Stimulated activated CD4-positive, alpha-beta T cell treated with anti-CD3 and anti-CD28 coated beads, Interleukin-12 subunit alpha, Interleukin-12 subunit beta, amount 100 ng/mL, for 4 hours (primary cell): ENCODE measurements around the gene ADAMTSL1.

Source experiments
- DNase-seq: peaks from one replicate; pipeline ENCODE4 v3.0.0-alpha.2; 2020

The ADAMTSL1 gene

GRCh38 chr9:18473652-18474279, at the start of gene ADAMTSL1:
ADAMTSL1 (plus strand) TSS chr9:18474153; CDS start chr9:18474233, 80 bp downstream.
- no peak for DNase-seq

GRCh38 chr9:18427691-18428090, 46.3 kb upstream of the ADAMTSL1 start:
- DNase-seq, result no peak

GRCh38 chr9:18428661-18429060, 45.3 kb upstream of the ADAMTSL1 start:
- no peak for DNase-seq

GRCh38 chr9:18429070-18429469, 44.9 kb upstream of the ADAMTSL1 start:
- DNase-seq, result no peak

- DNase-seq, result no peak
Observed at GRCh38 chr9:18433620-18434019, 40.3 kb upstream of the ADAMTSL1 start.

- no peak for DNase-seq
Observed at GRCh38 chr9:18437315-18438201, 36.4 kb upstream of the ADAMTSL1 start.

GRCh38 chr9:18438300-18438925, 35.5 kb upstream of the ADAMTSL1 start:
- no peak for DNase-seq

- DNase-seq, result no peak
Observed at GRCh38 chr9:18438951-18439350, 35.0 kb upstream of the ADAMTSL1 start.

GRCh38 chr9:18441261-18441660, 32.7 kb upstream of the ADAMTSL1 start:
- DNase-seq, result no peak

- DNase-seq, result peak; percentile 35
Observed at GRCh38 chr9:18442629-18443491, 31.1 kb upstream of the ADAMTSL1 start.

GRCh38 chr9:18447131-18447530, 26.8 kb upstream of the ADAMTSL1 start:
- no peak for DNase-seq

GRCh38 chr9:18447541-18447940, 26.4 kb upstream of the ADAMTSL1 start:
- no peak for DNase-seq

- no peak for DNase-seq
Observed at GRCh38 chr9:18448101-18448500, 25.9 kb upstream of the ADAMTSL1 start.

- no peak for DNase-seq
Observed at GRCh38 chr9:18451406-18451805, 22.5 kb upstream of the ADAMTSL1 start.

GRCh38 chr9:18452276-18452675, 21.7 kb upstream of the ADAMTSL1 start:
- DNase-seq, result no peak

GRCh38 chr9:18456624-18457237, 17.2 kb upstream of the ADAMTSL1 start:
- DNase-seq, result no peak

- no peak for DNase-seq
Observed at GRCh38 chr9:18457510-18457909, 16.4 kb upstream of the ADAMTSL1 start.

- DNase-seq, result no peak
Observed at GRCh38 chr9:18459962-18460584, 13.9 kb upstream of the ADAMTSL1 start.

- DNase-seq, result no peak
Observed at GRCh38 chr9:18461496-18461895, 12.5 kb upstream of the ADAMTSL1 start.

GRCh38 chr9:18463991-18464390, 10.0 kb upstream of the ADAMTSL1 start:
- no peak for DNase-seq

- no peak for DNase-seq
Observed at GRCh38 chr9:18466101-18466500, 7.9 kb upstream of the ADAMTSL1 start.

GRCh38 chr9:18467696-18468095, 6.3 kb upstream of the ADAMTSL1 start:
- no peak for DNase-seq
